ENCODE measurements around the gene MYBPC2. TPM values are rescaled to one million over a fixed set of nuclear protein-coding genes. Genes with fewer than 3 reads are reported as not detected.

The MYBPC2 gene
- total and polyA plus RNA-seq, 2 donors (not counting 3 experiments of a cell fraction or from before 2014, with no cell fraction given): 0.03 TPM; not detected in 1

DNA sequence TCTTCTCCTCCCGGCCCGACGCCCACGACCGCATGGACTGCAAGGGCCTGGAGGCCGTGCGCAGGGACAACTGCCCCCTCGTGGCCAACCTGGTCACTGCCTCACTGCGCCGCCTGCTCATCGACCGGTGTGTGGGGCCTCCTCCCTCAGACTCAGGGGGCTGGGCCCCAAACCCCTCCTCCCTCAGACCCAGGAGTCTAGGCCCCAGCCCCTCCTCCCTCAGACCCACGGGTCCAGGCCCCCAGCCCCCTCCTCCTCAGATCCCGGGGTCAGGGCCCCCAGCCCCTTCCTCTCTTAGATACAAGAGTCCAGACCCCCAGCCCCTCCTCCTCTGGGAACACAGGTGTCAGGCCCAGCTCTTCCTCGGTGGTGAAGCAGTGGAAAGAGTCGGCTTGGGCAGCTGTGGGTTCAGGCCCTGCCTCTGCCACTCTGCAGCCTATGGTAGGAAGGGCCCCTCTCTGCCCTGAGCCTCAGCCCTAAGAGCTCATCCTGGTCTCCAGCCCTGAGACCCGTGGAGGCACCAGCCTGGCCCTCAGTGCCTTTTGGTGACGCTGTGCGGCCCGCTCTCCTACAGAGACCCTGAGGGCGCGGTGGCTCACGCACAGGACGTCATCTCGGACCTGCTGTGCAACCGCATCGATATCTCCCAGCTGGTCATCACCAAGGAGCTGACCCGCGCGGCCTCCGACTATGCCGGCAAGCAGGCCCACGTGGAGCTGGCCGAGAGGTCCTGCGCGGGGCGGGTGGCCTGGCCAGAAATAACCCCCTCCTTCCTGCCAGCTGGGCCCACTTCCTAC is 17.6 kb upstream of the MYBPC2 start:
- TF ChIP-seq JUN (IDR thresholded peaks at IDR 0.05; ENCODE audit: borderline replicate concordance, insufficient read depth, insufficient read length, low read depth) (no peak), CTCF (IDR thresholded peaks at IDR 0.05; ENCODE audit: extremely low read depth in 1 of 2, insufficient read depth in 1 of 2, low read depth in 1 of 2, low read length in 2 of 2) (peak; percentile 87 to 98), MYC (IDR thresholded peaks at IDR 0.05; ENCODE audit: low read depth, low read length) (peak; percentile 82), POLR2A (IDR thresholded peaks at IDR 0.05; ENCODE audit: low read depth, low read length) (no peak), GATA2 (IDR thresholded peaks at IDR 0.05; ENCODE audit: insufficient read depth, insufficient read length, low read depth, low read length) (no peak), EZH2 (IDR thresholded peaks at IDR 0.05; ENCODE audit: borderline replicate concordance, low read depth, low read length, severe bottlenecking) (no peak), POLR2AphosphoS5 (IDR thresholded peaks at IDR 0.05; ENCODE audit: insufficient read depth, low read depth, low read length) (no peak), MAX (IDR thresholded peaks at IDR 0.05; ENCODE audit: insufficient read depth, insufficient read length) (peak; percentile 43), FOS (IDR thresholded peaks at IDR 0.05; ENCODE audit: borderline replicate concordance, insufficient read depth, low read length) (no peak)
- intact Hi-C loops (cut with micrococcal nuclease) (loop anchor here (1.0 kb wide), 3 partner anchors 46 to 58 kb away; no protein-coding TSS in a partner anchor), dilution Hi-C loops (cut with MboI; ENCODE audit: extremely low pct_ligation_motif_present, low sequenced_read_pairs) (no loop called here)
- no peaks in the 10 kb centered on the region for H3K9me1 ChIP-seq (replicated peaks; ENCODE audit: control insufficient read depth, extremely low read depth, insufficient read depth, low read length)
- POLR2A ChIA-PET: no interaction called here
- DNase-seq (ENCODE audit: low read depth, low spot score) (peak; percentile 60), FAIRE-seq (peak; percentile 56)
- H3K9ac ChIP-seq (replicated peaks; ENCODE audit: extremely low read depth, insufficient read depth, low read length): no peak overlapping the region
- no peaks in the 10 kb centered on the region for H3K4me1 ChIP-seq (ENCODE audit: control insufficient read depth, extremely low read depth, insufficient read depth, low read length)
- H3K79me2 ChIP-seq (ENCODE audit: control insufficient read depth, insufficient read depth, low read length): no peaks in the 10 kb centered on the region
- CTCF ChIA-PET: interaction anchor here (0.6 to 5.7 kb wide), 17 partner anchors 10 to 507 kb away, joined by 3 to 88 read pairs (median 5); partner anchors contain the start of genes NR1H2 and POLD1
- no peaks in the 10 kb centered on the region for H4K20me1 ChIP-seq (replicated peaks; ENCODE audit: control insufficient read depth, extremely low read depth, insufficient read depth, low read length)
- no peak overlapping the region for H3K27ac ChIP-seq (ENCODE audit: insufficient read depth, low read depth, low read length)
- no peak overlapping the region for H3K4me2 ChIP-seq (ENCODE audit: insufficient read depth, low read length)
- H3K9me3 ChIP-seq (replicated peaks; ENCODE audit: control insufficient read depth, insufficient read depth, low read length): no peaks in the 10 kb centered on the region
- H3K4me3 ChIP-seq (replicated peaks in 1 of 3; ENCODE audit: insufficient read depth in 1 of 3, low read depth in 1 of 3, low read length in 3 of 3): no peak overlapping the region
- H3K27me3 ChIP-seq (ENCODE audit: control insufficient read depth in 2 of 2, insufficient read depth in 2 of 2, low read length in 2 of 2): peaks cover 15 to 18% of the 10 kb centered on the region in 2 experiments
- H3K36me3 ChIP-seq (ENCODE audit: control insufficient read depth in 2 of 2, extremely low read depth in 1 of 2, insufficient read depth in 2 of 2, low read length in 2 of 2): peaks cover 0 to 3% of the 10 kb centered on the region in 2 experiments
- H2AFZ ChIP-seq (ENCODE audit: low read depth, low read length): no peak overlapping the region
- BruUV-seq (replicated peaks): no TSS peak
